ENCODE measurements around the gene ADAMTSL5.
A peak's percentile ranks its signal among the peaks of the same experiment; 100 is the strongest.

ADAMTSL5 gene

GRCh38 chr19:1509602-1510441 lies 3.0 kb downstream of the ADAMTSL5 start:
- H3K9me3 ChIP-seq (ENCODE audit: control insufficient read depth, low read length) = no peaks in the 10 kb centered on the region
- no peaks in the 10 kb centered on the region for H3K36me3 ChIP-seq (ENCODE audit: control insufficient read depth, insufficient read depth, low read length, severe bottlenecking)
- no peak overlapping the region for H3K9ac ChIP-seq (ENCODE audit: low read length)
- no peak overlapping the region for H3K4me3 ChIP-seq (ENCODE audit: low read length)
- DNase-seq (ENCODE audit: low read depth) = no peak
- peaks cover 3% of the 10 kb centered on the region for H3K4me1 ChIP-seq (ENCODE audit: control insufficient read depth, insufficient read depth, low read length)
- H3K27me3 ChIP-seq (replicated peaks; ENCODE audit: control insufficient read depth, insufficient read depth, low read length) = peaks cover 5% of the 10 kb centered on the region

GRCh38 chr19:1508507-1508856 lies 4.3 kb downstream of the ADAMTSL5 start:
- Histone ChIP-seq H3K27me3 (replicated peaks; ENCODE audit: control insufficient read depth, insufficient read depth, low read length) (peaks cover 12% of the 10 kb centered on the region), H3K9ac (ENCODE audit: low read length) (no peak overlapping the region), H3K36me3 (ENCODE audit: control insufficient read depth, insufficient read depth, low read length, severe bottlenecking) (no peaks in the 10 kb centered on the region), H3K4me1 (ENCODE audit: control insufficient read depth, insufficient read depth, low read length) (peaks cover 3% of the 10 kb centered on the region), H3K9me3 (ENCODE audit: control insufficient read depth, low read length) (no peaks in the 10 kb centered on the region), H3K4me3 (ENCODE audit: low read length) (peak overlapping the region; percentile 61)
- DNase-seq (ENCODE audit: low read depth) = no peak

- H3K9ac ChIP-seq (ENCODE audit: low read length) = peak overlapping the region; percentile 81
- peak; percentile 98 for DNase-seq (ENCODE audit: low read depth)
- no peaks in the 10 kb centered on the region for H3K9me3 ChIP-seq (ENCODE audit: control insufficient read depth, low read length)
- peaks cover 18% of the 10 kb centered on the region for H3K27me3 ChIP-seq (replicated peaks; ENCODE audit: control insufficient read depth, insufficient read depth, low read length)
- no peaks in the 10 kb centered on the region for H3K36me3 ChIP-seq (ENCODE audit: control insufficient read depth, insufficient read depth, low read length, severe bottlenecking)
- H3K4me1 ChIP-seq (ENCODE audit: control insufficient read depth, insufficient read depth, low read length) = peaks cover 6% of the 10 kb centered on the region
- peak overlapping the region; percentile 80 for H3K4me3 ChIP-seq (ENCODE audit: low read length)
Observed at GRCh38 chr19:1507763-1508506, 4.9 kb downstream of the ADAMTSL5 start.

DNA sequence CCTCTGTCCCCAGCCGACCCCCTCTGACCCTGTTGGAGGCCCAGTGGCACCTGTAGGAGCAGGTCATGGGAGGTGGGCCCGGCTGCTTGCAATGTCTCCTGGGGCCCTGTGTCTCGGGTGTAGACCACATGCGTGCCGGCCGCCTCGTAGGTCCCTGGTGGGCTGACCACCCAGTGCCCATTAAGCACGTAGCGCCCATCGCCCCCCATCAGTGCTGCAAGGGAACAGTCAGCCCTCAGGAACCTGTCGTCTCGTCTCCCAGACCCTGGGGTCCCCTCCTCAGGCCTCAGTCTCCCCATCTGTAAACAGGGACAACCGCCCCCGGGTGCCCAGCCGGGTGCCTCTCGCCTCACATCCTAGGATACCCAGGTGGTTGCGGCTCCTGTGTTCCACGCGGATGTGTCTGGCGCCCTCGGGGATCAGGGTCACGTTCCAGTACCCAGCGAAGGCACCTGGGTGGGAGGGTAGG lies 5.6 kb downstream of the ADAMTSL5 start:
- peaks cover 23% of the 10 kb centered on the region for H3K27me3 ChIP-seq (replicated peaks; ENCODE audit: control insufficient read depth, insufficient read depth, low read length)

DNA sequence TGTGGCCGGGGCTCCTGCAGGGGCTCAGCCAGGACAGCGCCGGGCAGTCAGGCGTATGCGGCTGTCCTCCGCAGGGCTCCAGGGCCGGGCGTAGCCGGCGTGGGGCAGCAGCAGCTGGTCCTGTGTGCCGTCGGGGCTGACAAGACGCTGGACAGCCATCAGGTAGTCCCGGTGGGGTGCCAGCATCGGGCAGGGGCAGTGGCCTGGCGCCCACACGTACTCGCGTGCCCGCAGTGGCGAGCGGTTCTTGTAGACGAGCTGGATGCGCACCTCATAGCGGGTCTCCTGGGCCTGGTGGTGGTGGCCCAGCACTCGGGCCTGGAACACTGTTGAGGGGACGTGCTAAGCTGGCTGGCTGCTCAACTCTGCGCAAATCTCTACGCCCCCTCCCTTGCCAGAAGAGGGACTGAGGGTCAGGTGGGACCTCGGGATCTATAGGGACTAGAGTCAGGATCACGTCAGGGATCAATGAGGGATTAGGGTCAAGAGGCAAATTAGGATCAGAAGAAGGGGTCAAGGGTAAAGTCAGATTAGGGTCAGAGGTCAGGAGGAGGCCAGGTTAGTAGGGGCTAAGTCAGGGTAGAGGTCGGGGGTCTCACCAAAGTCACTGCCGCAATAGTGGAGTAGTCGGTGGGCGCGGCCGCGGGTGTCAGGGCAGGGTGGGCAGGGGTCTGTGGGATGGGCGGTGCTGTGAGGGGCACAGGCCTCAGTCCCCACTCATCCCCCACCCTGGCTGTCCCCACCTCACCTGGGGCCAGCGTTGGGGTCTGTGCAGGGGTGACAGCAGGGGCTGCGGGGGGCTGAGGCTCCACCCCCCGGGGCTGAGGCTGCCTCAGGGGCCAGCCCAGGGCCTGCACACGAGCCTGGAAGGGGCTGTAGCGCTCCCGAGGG lies 6.6 kb downstream of the ADAMTSL5 start:
- no peak overlapping the region for H3K4me3 ChIP-seq (ENCODE audit: low read length)
- no peaks in the 10 kb centered on the region for H3K36me3 ChIP-seq (ENCODE audit: control insufficient read depth, insufficient read depth, low read length, severe bottlenecking)
- H3K27me3 ChIP-seq (replicated peaks; ENCODE audit: control insufficient read depth, insufficient read depth, low read length) = peaks cover 23% of the 10 kb centered on the region
- no peak overlapping the region for H3K9ac ChIP-seq (ENCODE audit: low read length)
- DNase-seq (ENCODE audit: low read depth) = no peak
- no peaks in the 10 kb centered on the region for H3K9me3 ChIP-seq (ENCODE audit: control insufficient read depth, low read length)
- peaks cover 4% of the 10 kb centered on the region for H3K4me1 ChIP-seq (ENCODE audit: control insufficient read depth, insufficient read depth, low read length)

More for the DNA sequence above, 5.6 kb downstream of the ADAMTSL5 start:
- DNase-seq (ENCODE audit: low read depth) = no peak
- no peaks in the 10 kb centered on the region for H3K36me3 ChIP-seq (ENCODE audit: control insufficient read depth, insufficient read depth, low read length, severe bottlenecking)
- peak overlapping the region; percentile 80 for H3K4me3 ChIP-seq (ENCODE audit: low read length)
- no peak overlapping the region for H3K9ac ChIP-seq (ENCODE audit: low read length)
- no peaks in the 10 kb centered on the region for H3K9me3 ChIP-seq (ENCODE audit: control insufficient read depth, low read length)
- peaks cover 4% of the 10 kb centered on the region for H3K4me1 ChIP-seq (ENCODE audit: control insufficient read depth, insufficient read depth, low read length)

- H3K4me3 ChIP-seq (ENCODE audit: low read length) = no peak overlapping the region
- H3K4me1 ChIP-seq (ENCODE audit: control insufficient read depth, insufficient read depth, low read length) = peaks cover 4% of the 10 kb centered on the region
- H3K27me3 ChIP-seq (replicated peaks; ENCODE audit: control insufficient read depth, insufficient read depth, low read length) = peaks cover 23% of the 10 kb centered on the region
- DNase-seq (ENCODE audit: low read depth) = no peak
- H3K36me3 ChIP-seq (ENCODE audit: control insufficient read depth, insufficient read depth, low read length, severe bottlenecking) = no peaks in the 10 kb centered on the region
- no peak overlapping the region for H3K9ac ChIP-seq (ENCODE audit: low read length)
- no peaks in the 10 kb centered on the region for H3K9me3 ChIP-seq (ENCODE audit: control insufficient read depth, low read length)
Observed at GRCh38 chr19:1505012-1505411, 7.8 kb downstream of the ADAMTSL5 start.

DNA sequence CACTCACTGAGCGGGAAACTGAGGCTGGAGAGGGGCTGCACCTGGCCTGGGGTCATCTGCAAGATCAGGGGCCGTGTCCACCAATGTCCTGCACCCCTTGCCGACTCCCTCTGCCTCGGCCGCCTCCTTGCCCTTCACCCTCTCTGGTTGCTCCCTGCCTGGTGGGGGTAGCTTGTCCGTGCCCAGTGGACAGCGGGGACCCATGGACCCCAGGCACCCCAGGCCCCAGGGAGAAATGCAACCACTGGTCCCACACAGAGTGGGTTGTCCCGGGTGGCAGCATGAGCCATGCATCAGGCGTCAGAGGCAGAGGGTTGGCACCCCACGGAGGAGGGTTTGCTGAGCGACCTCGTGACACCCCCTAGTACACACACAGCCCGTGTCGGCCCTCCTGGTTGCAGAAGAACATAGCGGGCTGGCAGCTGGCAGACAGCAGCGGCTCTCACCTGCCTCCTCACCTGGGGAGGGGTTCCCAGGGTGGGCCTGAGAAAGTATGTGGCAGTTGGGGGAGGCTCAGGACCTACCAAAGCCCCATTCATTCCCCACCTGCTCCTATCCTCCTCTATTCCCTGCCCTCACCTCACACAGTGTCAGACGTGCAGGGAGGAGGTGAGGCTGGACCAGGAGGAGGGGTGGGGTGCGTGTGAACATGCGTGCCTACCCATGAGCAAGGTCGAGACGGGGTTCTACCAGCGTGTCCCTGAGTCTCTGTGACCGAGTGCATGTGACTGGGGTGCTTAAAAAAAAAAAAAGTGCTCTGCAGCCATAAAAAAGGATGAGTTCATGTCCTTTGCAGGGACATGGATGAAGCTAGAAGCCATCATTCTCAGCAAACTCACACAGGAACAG lies 8.7 kb downstream of the ADAMTSL5 start:
- no peak overlapping the region for H3K9ac ChIP-seq (ENCODE audit: low read length)
- H3K4me1 ChIP-seq (ENCODE audit: control insufficient read depth, insufficient read depth, low read length) = peaks cover 4% of the 10 kb centered on the region
- H3K4me3 ChIP-seq (ENCODE audit: low read length) = no peak overlapping the region
- no peaks in the 10 kb centered on the region for H3K9me3 ChIP-seq (ENCODE audit: control insufficient read depth, low read length)
- H3K36me3 ChIP-seq (ENCODE audit: control insufficient read depth, insufficient read depth, low read length, severe bottlenecking) = no peaks in the 10 kb centered on the region
- no peak for DNase-seq (ENCODE audit: low read depth)
- peaks cover 23% of the 10 kb centered on the region for H3K27me3 ChIP-seq (replicated peaks; ENCODE audit: control insufficient read depth, insufficient read depth, low read length)

- no peaks in the 10 kb centered on the region for H3K36me3 ChIP-seq (ENCODE audit: control insufficient read depth, insufficient read depth, low read length, severe bottlenecking)
- peaks cover 4% of the 10 kb centered on the region for H3K4me1 ChIP-seq (ENCODE audit: control insufficient read depth, insufficient read depth, low read length)
- DNase-seq (ENCODE audit: low read depth) = peak; percentile 79
- no peaks in the 10 kb centered on the region for H3K9me3 ChIP-seq (ENCODE audit: control insufficient read depth, low read length)
- no peak overlapping the region for H3K9ac ChIP-seq (ENCODE audit: low read length)
- H3K27me3 ChIP-seq (replicated peaks; ENCODE audit: control insufficient read depth, insufficient read depth, low read length) = peaks cover 23% of the 10 kb centered on the region
- no peak overlapping the region for H3K4me3 ChIP-seq (ENCODE audit: low read length)
Observed at GRCh38 chr19:1503089-1503924, 9.5 kb downstream of the ADAMTSL5 start.

DNA sequence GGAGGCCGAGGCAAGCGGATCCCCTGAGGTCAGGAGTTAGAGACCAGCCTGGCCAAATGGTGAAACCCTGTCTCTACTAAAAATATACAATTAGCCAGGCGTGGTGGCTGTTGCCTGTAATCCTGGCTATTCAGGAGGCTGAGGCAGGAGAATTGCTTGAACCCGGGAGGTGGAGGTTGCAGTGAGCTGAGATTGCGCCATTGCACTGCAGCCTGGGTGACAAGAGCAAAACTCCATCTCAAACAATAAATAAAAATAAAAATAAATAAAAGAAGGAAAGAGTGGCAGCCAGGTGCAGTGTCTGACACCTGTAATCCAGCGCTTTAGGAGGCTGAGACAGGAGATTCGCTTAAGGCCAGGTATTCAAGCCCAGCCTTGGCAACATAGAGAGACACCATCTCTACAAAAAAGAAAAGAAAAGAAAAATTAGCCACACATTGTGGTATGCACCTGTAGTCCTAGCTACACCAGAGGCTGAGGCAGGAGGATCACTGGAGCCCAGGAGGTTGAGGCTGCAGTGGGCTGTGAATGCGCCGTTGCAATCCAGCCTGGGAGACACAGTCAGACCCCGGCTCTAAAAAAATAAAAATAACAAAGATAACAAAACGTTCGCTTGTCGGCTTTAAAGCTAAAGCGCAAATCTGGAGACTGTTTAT lies 10.3 kb downstream of the ADAMTSL5 start:
- no peak for DNase-seq (ENCODE audit: low read depth)
- H3K9ac ChIP-seq (ENCODE audit: low read length) = no peak overlapping the region
- no peak overlapping the region for H3K4me3 ChIP-seq (ENCODE audit: low read length)
- H3K4me1 ChIP-seq (ENCODE audit: control insufficient read depth, insufficient read depth, low read length) = peaks cover 4% of the 10 kb centered on the region
- no peaks in the 10 kb centered on the region for H3K36me3 ChIP-seq (ENCODE audit: control insufficient read depth, insufficient read depth, low read length, severe bottlenecking)
- no peaks in the 10 kb centered on the region for H3K9me3 ChIP-seq (ENCODE audit: control insufficient read depth, low read length)
- peaks cover 23% of the 10 kb centered on the region for H3K27me3 ChIP-seq (replicated peaks; ENCODE audit: control insufficient read depth, insufficient read depth, low read length)
